ENCODE measurements around the gene RGL4.
A peak's percentile ranks its signal among the peaks of the same experiment; 100 is the strongest.

GRCh38 chr22:23716811-23717801, 26.3 kb downstream of the RGL4 start:
- TF ChIP-seq CTCF (IDR thresholded peaks at IDR 0.05) (peak in 1 of 3 donors; percentile 20), POLR2A (IDR thresholded peaks at IDR 0.05) (peak; percentile 68), EP300 (IDR thresholded peaks at IDR 0.05) (no peak)

Data from ovary (tissue), 3 donors.